Endothelial cell of umbilical vein (primary cell): ENCODE measurements around the gene EPHA10. TPM values are rescaled to one million over a fixed set of nuclear protein-coding genes. Genes with fewer than 3 reads are reported as not detected.

Experiments used
- BruUV-seq: library from RNA; stranded (reverse); fragments of 400-500 nt; replicated peaks from 2 replicates; lab custom pipeline; 2021; lab: Mats Ljungman, UMichigan
- CTCF ChIA-PET: fragments of 300-600, 350-600 bp; sonication (Branson Sonifier 250); formaldehyde crosslinking; loops from one replicate; lab custom pipeline; 2021; ENCODE audit warnings: antibody characterized with exemption, inconsistent platforms; lab: Charles Lee
- POLR2A ChIA-PET: fragments of 300-600, 350-600 bp; sonication (Branson Sonifier 250); formaldehyde crosslinking; loops from one replicate; lab custom pipeline; 2021; ENCODE audit warnings: antibody characterized with exemption, inconsistent platforms; lab: Charles Lee
- DNase-seq: peaks from one replicate; pipeline ENCODE4 v3.0.0-alpha.2; 2011; ENCODE audit warnings: low read depth, low spot score
- FAIRE-seq: peaks from 2 replicates; lab custom pipeline; 2011; peaks lifted over from hg19 to GRCh38; lab: Jason Lieb, UNC
- H2AFZ ChIP-seq: 2 replicates; pipeline ENCODE4 v1.6.0; 2012; ENCODE audit warnings: low read depth, low read length, control low read depth, inconsistent platforms
- H3K27ac ChIP-seq: 2 replicates; pipeline ENCODE4 v1.5.1; 2011; ENCODE audit warnings: low read depth, mild to moderate bottlenecking, control low read depth, low read length, moderate library complexity; ENCODE audit not compliant: insufficient read depth
- H3K27me3 ChIP-seq, 2 experiments: 2 replicates each; pipeline versions ENCODE4 v1.6.0 to v1.6.1; 2011; ENCODE audit warnings: low read length in 2 of 2, mixed read lengths in 1 of 2; ENCODE audit not compliant: control insufficient read depth in 2 of 2, insufficient read depth in 2 of 2
- H3K36me3 ChIP-seq, 2 experiments: 2 replicates in 1 of 2; 3 replicates in 1 of 2; pipeline ENCODE4 v1.5.1; 2011; ENCODE audit warnings: low read length in 2 of 2, mild to moderate bottlenecking in 1 of 2, moderate library complexity in 1 of 2; ENCODE audit not compliant: control insufficient read depth in 2 of 2, insufficient read depth in 2 of 2; ENCODE audit errors: extremely low read depth in 1 of 2
- H3K4me1 ChIP-seq: 3 replicates; pipeline ENCODE4 v1.5.1; 2011; ENCODE audit warnings: mild to moderate bottlenecking, low read length; ENCODE audit not compliant: control insufficient read depth, insufficient read depth; ENCODE audit errors: extremely low read depth
- H3K4me2 ChIP-seq: 2 replicates; pipeline ENCODE4 v1.6.1; 2011; ENCODE audit warnings: low read length, control low read depth, mixed read lengths; ENCODE audit not compliant: insufficient read depth
- H3K4me3 ChIP-seq, 3 experiments: fragments of 200-600 bp in 1 of 3; sonication (generic), shearing (Covaris generic) in 1 of 3; replicated peaks in 1 of 3; 2 replicates each; pipeline ENCODE4 v1.5.1; 2011 to 2016; ENCODE audit warnings: control low read depth in 3 of 3, low read length in 3 of 3, mild to moderate bottlenecking in 2 of 3, inconsistent platforms in 1 of 3, low read depth in 1 of 3, moderate library complexity in 1 of 3; ENCODE audit not compliant: insufficient read depth in 1 of 3
- H3K79me2 ChIP-seq: 2 replicates; pipeline ENCODE4 v1.6.0; 2012; ENCODE audit warnings: low read length, inconsistent platforms; ENCODE audit not compliant: control insufficient read depth, insufficient read depth
- H3K9ac ChIP-seq: replicated peaks from 2 replicates; pipeline ENCODE3; 2011; ENCODE audit warnings: low read length, control low read depth; ENCODE audit not compliant: insufficient read depth; ENCODE audit errors: extremely low read depth
- H3K9me1 ChIP-seq: replicated peaks from 3 replicates; pipeline ENCODE4 v1.6.0; 2011; ENCODE audit warnings: mild to moderate bottlenecking, low read length; ENCODE audit not compliant: control insufficient read depth, insufficient read depth; ENCODE audit errors: extremely low read depth
- H3K9me3 ChIP-seq: replicated peaks from 2 replicates; pipeline ENCODE4 v1.5.1; 2012; ENCODE audit warnings: low read length, inconsistent platforms; ENCODE audit not compliant: control insufficient read depth, insufficient read depth
- H4K20me1 ChIP-seq: replicated peaks from 2 replicates; pipeline ENCODE3; 2011; ENCODE audit warnings: mild to moderate bottlenecking, low read length; ENCODE audit not compliant: control insufficient read depth, insufficient read depth; ENCODE audit errors: extremely low read depth
- EZH2 ChIP-seq: IDR thresholded peaks from 2 replicates; pipeline ENCODE4 v1.6.1; 2012; ENCODE audit warnings: borderline replicate concordance, low read depth, mild to moderate bottlenecking, moderate library complexity, low read length, inconsistent platforms; ENCODE audit not compliant: severe bottlenecking
- FOS ChIP-seq: IDR thresholded peaks from 2 replicates; pipeline ENCODE4 v1.6.1; 2011; ENCODE audit warnings: mild to moderate bottlenecking, low read length, moderate library complexity, borderline replicate concordance; ENCODE audit not compliant: insufficient read depth
- GATA2 ChIP-seq: IDR thresholded peaks from 2 replicates; pipeline ENCODE4 v1.7.0; 2011; ENCODE audit warnings: low read depth, mild to moderate bottlenecking, moderate library complexity, mixed read lengths, low read length; ENCODE audit not compliant: insufficient read length, insufficient read depth
- JUN ChIP-seq: IDR thresholded peaks from 2 replicates; pipeline ENCODE4 v1.6.1; 2011; ENCODE audit warnings: borderline replicate concordance, low read depth; ENCODE audit not compliant: insufficient read length, insufficient read depth
- MYC ChIP-seq: IDR thresholded peaks from one replicate; pipeline ENCODE4 v1.6.1; 2011; ENCODE audit warnings: mild to moderate bottlenecking, low read depth, low read length
- POLR2A ChIP-seq: IDR thresholded peaks from 2 replicates; pipeline ENCODE4 v1.6.1; 2012; ENCODE audit warnings: low read depth, mild to moderate bottlenecking, control low read depth, low read length
- POLR2AphosphoS5 ChIP-seq: IDR thresholded peaks from 2 replicates; pipeline ENCODE4 v1.6.1; 2012; ENCODE audit warnings: low read depth, mild to moderate bottlenecking, control low read depth, low read length, moderate library complexity; ENCODE audit not compliant: insufficient read depth
- dilution Hi-C: fragments of 300-500 bp; cut with MboI; formaldehyde crosslinking; loops from one replicate; pipeline ENCODE4 v1.15.0; 2019; ENCODE audit warnings: low sequenced_read_pairs; ENCODE audit not compliant: extremely low pct_ligation_motif_present
- intact Hi-C: fragments of 100-400 bp; cut with micrococcal nuclease; formaldehyde crosslinking; loops from one replicate; pipeline ENCODE4 v1.10.0; 2022
- polyA plus RNA-seq, 4 experiments: library from polyadenylated mRNA; depleted of rRNA in 3 of 4; stranded (reverse) in 3 of 4; unstranded in 1 of 4; fragments of >200 nt; gene quantifications; 2 replicates each; pipeline versions ENCODE4 v1.2.1 to v1.2.3, GENCODE V29; 2011 to 2012; ENCODE audit warnings: missing spikeins in 1 of 4
- total RNA-seq: library from RNA; stranded (reverse); gene quantifications from 2 replicates; pipeline ENCODE4 v1.2.3, GENCODE V29; 2021
- TF ChIP-seq, protein P1 (sequence below), 2 donors: IDR thresholded peaks; 1 replicate in 1 of 2; 2 replicates in 1 of 2; pipeline ENCODE4 v1.5.1; 2011; ENCODE audit warnings: low read length in 2 of 2, mild to moderate bottlenecking in 2 of 2, moderate library complexity in 2 of 2, control low read depth in 1 of 2, inconsistent platforms in 1 of 2, low read depth in 1 of 2; ENCODE audit not compliant: insufficient read depth in 1 of 2; ENCODE audit errors: extremely low read depth in 1 of 2
- TF ChIP-seq, protein P2 (sequence below): IDR thresholded peaks from 2 replicates; pipeline ENCODE4 v1.6.1; 2011; ENCODE audit not compliant: insufficient read depth, insufficient read length

The EPHA10 gene
- total and polyA plus RNA-seq, 2 donors (not counting 3 experiments of a cell fraction or from before 2014, with no cell fraction given) = not detected

DNA sequence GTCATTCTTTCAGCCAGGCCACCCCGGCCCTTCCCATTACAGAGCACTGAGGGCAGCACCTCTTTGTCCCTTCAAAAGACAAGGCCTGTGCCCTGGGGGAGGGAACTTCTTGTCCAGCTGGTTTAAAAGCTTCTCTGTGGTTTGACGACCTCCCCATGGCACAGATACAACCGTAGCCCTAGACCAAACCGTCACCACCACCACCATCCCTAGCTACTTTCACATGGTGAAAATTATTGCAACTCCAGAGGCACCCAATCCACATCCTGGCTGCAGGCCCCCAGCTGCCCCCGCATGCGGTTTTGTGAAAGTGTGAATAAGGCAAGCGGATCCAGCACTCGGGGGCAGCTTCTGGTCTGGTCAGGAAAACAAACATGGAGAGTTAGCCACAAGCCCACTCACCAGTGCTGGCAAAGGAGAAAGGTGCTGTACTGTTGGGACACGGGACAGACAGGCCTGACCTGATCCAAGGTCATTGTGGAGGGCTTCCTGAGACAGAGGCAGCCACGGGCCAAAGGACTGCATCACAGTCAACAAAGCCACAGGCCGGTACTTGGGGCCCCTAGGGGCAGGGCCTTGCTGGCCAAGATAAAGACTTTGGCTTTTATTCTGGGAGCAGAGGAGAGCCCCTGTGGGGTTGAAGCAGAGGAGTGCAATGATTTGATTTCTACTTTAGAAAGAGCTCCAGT is 41.4 kb downstream of the EPHA10 start:
- no peaks in the 10 kb centered on the region for H3K36me3 ChIP-seq
- intact Hi-C loops = no loop called here
- H3K27me3 ChIP-seq = no peaks in the 10 kb centered on the region
- no peaks in the 10 kb centered on the region for H3K9me3 ChIP-seq
- H3K4me3 ChIP-seq = no peak overlapping the region
- H3K79me2 ChIP-seq = no peaks in the 10 kb centered on the region
- H3K4me1 ChIP-seq = no peaks in the 10 kb centered on the region
- no peaks in the 10 kb centered on the region for H4K20me1 ChIP-seq
- no peak overlapping the region for H3K27ac ChIP-seq
- no peak overlapping the region for H3K9ac ChIP-seq
- no peak for DNase-seq
- dilution Hi-C loops = no loop called here
- no TSS peak for BruUV-seq
- POLR2A ChIA-PET = no interaction called here
- no peak for FAIRE-seq
- TF ChIP-seq EZH2 (no peak), GATA2 (no peak), POLR2A (no peak), FOS (no peak), JUN (no peak), MYC (no peak), POLR2AphosphoS5 (no peak)
- TF ChIP-seq, protein P1, sequence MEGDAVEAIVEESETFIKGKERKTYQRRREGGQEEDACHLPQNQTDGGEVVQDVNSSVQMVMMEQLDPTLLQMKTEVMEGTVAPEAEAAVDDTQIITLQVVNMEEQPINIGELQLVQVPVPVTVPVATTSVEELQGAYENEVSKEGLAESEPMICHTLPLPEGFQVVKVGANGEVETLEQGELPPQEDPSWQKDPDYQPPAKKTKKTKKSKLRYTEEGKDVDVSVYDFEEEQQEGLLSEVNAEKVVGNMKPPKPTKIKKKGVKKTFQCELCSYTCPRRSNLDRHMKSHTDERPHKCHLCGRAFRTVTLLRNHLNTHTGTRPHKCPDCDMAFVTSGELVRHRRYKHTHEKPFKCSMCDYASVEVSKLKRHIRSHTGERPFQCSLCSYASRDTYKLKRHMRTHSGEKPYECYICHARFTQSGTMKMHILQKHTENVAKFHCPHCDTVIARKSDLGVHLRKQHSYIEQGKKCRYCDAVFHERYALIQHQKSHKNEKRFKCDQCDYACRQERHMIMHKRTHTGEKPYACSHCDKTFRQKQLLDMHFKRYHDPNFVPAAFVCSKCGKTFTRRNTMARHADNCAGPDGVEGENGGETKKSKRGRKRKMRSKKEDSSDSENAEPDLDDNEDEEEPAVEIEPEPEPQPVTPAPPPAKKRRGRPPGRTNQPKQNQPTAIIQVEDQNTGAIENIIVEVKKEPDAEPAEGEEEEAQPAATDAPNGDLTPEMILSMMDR (IDR thresholded peaks at IDR 0.05; ENCODE audit: extremely low read depth in 1 of 2, insufficient read depth in 1 of 2, low read depth in 1 of 2, low read length in 2 of 2) = no peak
- TF ChIP-seq, protein P2, sequence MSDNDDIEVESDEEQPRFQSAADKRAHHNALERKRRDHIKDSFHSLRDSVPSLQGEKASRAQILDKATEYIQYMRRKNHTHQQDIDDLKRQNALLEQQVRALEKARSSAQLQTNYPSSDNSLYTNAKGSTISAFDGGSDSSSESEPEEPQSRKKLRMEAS = no peak
- H2AFZ ChIP-seq = no peak overlapping the region
- H3K4me2 ChIP-seq = no peak overlapping the region
- CTCF ChIA-PET = no interaction called here
- H3K9me1 ChIP-seq = no peaks in the 10 kb centered on the region
